Ectodermal cell (in vitro differentiated cells): ENCODE results near the gene MTMR10. TPM values are rescaled to one million over a fixed set of nuclear protein-coding genes. Genes with fewer than 3 reads are reported as not detected.

Experiments
- H3K27ac ChIP-seq: 2 replicates; pipeline ENCODE4 v1.7.0; 2013; ENCODE audit warnings: mild to moderate bottlenecking, low read depth, low read length; ENCODE audit not compliant: insufficient read depth, poor library complexity, severe bottlenecking
- H3K27me3 ChIP-seq: 2 replicates; pipeline ENCODE4 v1.7.0; 2013; ENCODE audit warnings: mild to moderate bottlenecking, low read length; ENCODE audit not compliant: insufficient read depth, control insufficient read depth, poor library complexity, severe bottlenecking
- H3K36me3 ChIP-seq: one replicate; pipeline ENCODE4 v1.7.0; 2013; ENCODE audit warnings: low read length; ENCODE audit not compliant: control insufficient read depth, insufficient read depth
- H3K4me1 ChIP-seq: one replicate; pipeline ENCODE4 v1.7.0; 2013; ENCODE audit warnings: low read length; ENCODE audit not compliant: control insufficient read depth, insufficient read depth
- H3K4me3 ChIP-seq: 2 replicates; pipeline ENCODE4 v1.7.0; 2013; ENCODE audit warnings: low read depth, low read length, control low read depth; ENCODE audit not compliant: insufficient read depth
- H3K9me3 ChIP-seq: 2 replicates; pipeline ENCODE4 v1.7.0; 2013; ENCODE audit warnings: mild to moderate bottlenecking, low read length, moderate library complexity; ENCODE audit not compliant: control insufficient read depth
- WGBS, 2 experiments: methylation state at CpG; one replicate each; pipeline ENCODE4 v1.1.7; 2013; ENCODE audit warnings: missing lambda C conversion rate in 2 of 2; 5-methylcytosine and 5-hydroxymethylcytosine counted together
- polyA plus RNA-seq, 4 experiments: library from polyadenylated mRNA; stranded (reverse); fragments of 50-300 nt; gene quantifications; one replicate each; pipeline ENCODE4 v1.2.3, GENCODE V29; 2013

The MTMR10 gene, protein sequence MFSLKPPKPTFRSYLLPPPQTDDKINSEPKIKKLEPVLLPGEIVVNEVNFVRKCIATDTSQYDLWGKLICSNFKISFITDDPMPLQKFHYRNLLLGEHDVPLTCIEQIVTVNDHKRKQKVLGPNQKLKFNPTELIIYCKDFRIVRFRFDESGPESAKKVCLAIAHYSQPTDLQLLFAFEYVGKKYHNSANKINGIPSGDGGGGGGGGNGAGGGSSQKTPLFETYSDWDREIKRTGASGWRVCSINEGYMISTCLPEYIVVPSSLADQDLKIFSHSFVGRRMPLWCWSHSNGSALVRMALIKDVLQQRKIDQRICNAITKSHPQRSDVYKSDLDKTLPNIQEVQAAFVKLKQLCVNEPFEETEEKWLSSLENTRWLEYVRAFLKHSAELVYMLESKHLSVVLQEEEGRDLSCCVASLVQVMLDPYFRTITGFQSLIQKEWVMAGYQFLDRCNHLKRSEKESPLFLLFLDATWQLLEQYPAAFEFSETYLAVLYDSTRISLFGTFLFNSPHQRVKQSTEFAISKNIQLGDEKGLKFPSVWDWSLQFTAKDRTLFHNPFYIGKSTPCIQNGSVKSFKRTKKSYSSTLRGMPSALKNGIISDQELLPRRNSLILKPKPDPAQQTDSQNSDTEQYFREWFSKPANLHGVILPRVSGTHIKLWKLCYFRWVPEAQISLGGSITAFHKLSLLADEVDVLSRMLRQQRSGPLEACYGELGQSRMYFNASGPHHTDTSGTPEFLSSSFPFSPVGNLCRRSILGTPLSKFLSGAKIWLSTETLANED
- 13.0 TPM for polyA plus RNA-seq (2013, experiment 1 of 4)
- 15.0 TPM for polyA plus RNA-seq (2013, experiment 2 of 4)
- polyA plus RNA-seq (2013, experiment 3 of 4), result 9.9 TPM
- polyA plus RNA-seq (2013, experiment 4 of 4), result 13.1 TPM

DNA sequence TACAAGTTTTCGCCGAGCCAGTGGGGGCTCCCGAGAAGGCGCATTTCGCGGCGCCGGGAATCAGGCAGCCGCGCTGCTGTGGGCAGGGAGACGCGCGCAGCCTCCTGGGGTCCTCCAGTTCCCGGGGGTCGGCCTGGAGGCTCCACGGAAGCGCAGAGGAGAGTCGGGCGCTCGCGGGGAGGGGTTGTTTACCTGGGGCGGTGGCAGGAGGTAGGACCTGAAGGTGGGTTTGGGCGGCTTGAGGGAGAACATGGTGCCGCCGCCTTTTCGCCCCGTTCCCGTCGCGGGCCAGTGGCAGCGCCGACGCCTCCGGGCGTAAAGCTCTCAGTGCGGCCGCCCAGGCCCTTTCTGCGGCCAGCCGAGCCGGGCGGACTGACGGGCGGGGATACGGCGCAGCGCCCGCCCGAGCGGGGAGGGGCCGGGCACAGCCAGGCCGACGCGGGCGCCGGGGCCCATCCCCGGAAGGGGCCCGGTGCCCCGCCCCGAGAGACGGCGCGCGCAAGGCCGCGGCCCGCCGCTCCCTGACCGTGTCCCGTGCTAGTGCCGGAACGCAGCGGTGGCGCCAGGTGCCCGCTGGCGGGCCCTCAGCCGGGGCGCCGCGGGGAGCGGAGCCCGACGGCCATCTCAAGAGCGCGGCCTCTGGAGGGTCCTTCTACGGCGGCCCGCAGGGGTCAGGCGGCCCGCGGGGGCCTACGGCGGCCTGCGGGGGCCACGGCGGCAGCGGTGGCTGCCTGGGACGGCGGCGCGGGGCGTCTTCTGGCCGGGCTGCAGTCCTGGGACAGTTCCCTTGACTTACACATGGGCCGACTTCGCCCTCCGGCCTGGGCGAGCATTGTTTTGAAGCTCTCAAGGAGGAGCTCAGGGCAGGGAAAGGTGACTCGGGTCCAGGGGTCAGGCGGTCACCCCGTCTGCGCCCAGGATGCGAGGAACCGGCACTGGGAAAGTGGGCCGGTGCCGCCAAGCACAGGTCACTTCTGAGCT lies at the start of gene MTMR10:
TSS of gene MTMR10 (minus strand) at position 374 of the 981 bp plus-strand sequence. CDS start at position 252, 122 bp downstream.
- Histone ChIP-seq H3K27me3 (no peaks in the 10 kb centered on the region), H3K9me3 (no peaks in the 10 kb centered on the region), H3K27ac (peak within 1 kb of the TSS; percentile 55), H3K36me3 (no peaks in the 10 kb centered on the region), H3K4me3 (peak within 1 kb of the TSS; percentile 65), H3K4me1 (no peaks in the 10 kb centered on the region)
- 1% methylated on average over 114 of the region's 114 CpGs for WGBS, 2 experiments

DNA sequence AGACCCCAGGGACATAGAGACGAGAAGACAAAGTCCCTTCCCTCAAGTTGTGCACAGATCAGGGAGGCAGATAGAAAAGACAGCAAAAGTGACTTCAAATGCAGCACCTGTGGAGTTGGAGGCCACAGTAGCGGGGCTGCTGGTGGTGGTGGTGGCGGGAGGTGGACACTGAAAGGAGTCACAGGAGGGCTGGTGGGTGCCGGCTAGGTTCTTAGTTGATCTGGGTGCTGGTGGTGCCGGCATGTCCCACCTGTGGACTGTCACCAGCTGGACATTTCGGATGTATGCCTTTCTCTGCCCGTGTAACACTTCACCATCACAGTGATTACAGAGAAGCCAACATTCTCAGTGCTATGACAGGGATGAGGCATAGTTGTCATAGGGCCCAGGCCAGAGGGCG lies 49.2 kb upstream of the MTMR10 start:
- Histone ChIP-seq H3K27me3 (no peaks in the 10 kb centered on the region), H3K36me3 (no peaks in the 10 kb centered on the region), H3K4me1 (peaks cover 3% of the 10 kb centered on the region), H3K4me3 (no peak overlapping the region), H3K27ac (no peak overlapping the region), H3K9me3 (no peaks in the 10 kb centered on the region)
- WGBS, 2 experiments, result 94 to 95% methylated on average over 8 of the region's 8 CpGs

DNA sequence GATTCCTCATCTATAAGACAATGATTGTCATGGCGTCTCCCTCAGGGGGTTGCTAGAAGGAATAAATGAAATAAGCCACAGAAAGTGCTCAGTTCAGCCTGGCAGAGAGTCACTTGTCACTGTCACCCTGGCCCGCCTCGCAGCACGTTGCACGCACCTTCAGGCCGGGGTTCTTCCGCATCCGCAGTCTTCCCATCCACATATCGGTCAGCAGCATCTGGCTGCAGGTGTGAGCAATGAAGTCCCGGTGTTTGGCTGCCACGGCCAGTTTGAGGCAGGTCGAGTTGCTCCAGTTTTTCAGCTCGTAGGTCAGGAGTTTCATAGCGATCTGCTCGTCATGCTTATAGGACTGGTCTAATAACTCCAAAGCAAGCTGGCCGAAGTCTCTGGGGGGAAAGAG lies 48.5 kb upstream of the MTMR10 start:
- H3K36me3 ChIP-seq, result no peaks in the 10 kb centered on the region
- 95 to 96% methylated on average over 16 of the region's 16 CpGs for WGBS, 2 experiments
- no peak overlapping the region for H3K4me3 ChIP-seq
- H3K9me3 ChIP-seq, result no peaks in the 10 kb centered on the region
- H3K4me1 ChIP-seq, result peaks cover 3% of the 10 kb centered on the region
- no peaks in the 10 kb centered on the region for H3K27me3 ChIP-seq
- no peak overlapping the region for H3K27ac ChIP-seq

DNA sequence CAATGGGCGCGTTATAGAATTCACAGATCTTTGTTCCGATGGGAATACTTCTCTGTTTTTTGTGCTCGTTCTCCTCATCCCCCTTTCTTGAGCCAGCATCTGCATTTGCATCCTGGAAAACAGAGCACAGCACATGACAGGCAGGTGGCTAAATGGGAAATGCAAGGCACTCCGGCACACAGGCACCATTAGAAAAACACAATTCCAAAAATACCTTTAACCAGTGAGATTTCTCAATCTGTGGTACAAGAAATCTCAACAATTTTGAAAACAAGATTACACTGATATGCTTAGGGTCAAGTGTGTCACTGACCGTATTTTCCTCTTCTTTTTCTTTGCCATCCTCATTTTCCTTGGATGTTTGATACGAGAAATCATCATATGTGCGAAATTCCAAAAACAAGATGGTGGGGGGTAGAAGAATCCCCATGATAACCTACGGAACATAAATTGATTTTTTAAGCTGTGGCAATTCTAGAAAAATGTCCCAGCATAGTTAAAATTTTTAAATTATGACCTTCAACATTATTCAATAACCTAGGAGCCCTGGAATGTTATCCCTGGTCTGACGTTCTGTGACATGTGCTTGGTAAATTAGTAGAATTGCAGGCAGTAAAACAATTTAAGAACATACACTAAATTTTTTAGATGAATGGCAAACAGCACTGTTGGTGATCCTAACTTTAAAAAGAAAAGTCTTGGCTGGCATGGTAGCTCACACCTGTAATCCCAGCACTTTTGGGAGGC lies 46.5 kb upstream of the MTMR10 start:
- Histone ChIP-seq H3K4me1 (peaks cover 3% of the 10 kb centered on the region), H3K27ac (no peak overlapping the region), H3K27me3 (no peaks in the 10 kb centered on the region), H3K9me3 (no peaks in the 10 kb centered on the region), H3K4me3 (no peak overlapping the region), H3K36me3 (no peaks in the 10 kb centered on the region)
- WGBS, 2 experiments, result 95 to 96% methylated on average over 9 to 10 of the region's 10 CpGs

DNA sequence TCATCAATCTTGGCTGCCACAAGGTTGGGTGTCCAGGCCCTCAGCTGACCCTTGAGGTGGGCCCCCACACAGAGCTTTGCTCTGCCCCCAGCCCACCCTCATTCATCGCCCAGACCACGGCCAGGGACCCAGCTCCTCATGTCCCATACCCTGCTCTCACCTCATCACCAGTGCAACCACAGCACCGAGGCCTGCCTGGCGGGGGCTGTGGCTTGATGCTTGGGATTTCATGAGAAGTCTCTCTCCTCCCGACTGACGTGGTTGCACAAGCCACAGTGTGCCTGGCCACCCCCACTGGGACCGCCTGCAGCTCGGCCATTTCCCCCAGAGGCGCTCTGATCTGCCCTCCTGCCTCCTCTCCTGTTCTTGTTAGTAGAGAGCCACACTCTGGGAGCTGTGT lies 45.4 kb upstream of the MTMR10 start:
- H3K27ac ChIP-seq, result no peak overlapping the region
- 84 to 87% methylated on average over 9 of the region's 9 CpGs for WGBS, 2 experiments
- H3K36me3 ChIP-seq, result no peaks in the 10 kb centered on the region
- no peaks in the 10 kb centered on the region for H3K9me3 ChIP-seq
- peaks cover 3% of the 10 kb centered on the region for H3K4me1 ChIP-seq
- H3K27me3 ChIP-seq, result no peaks in the 10 kb centered on the region
- no peak overlapping the region for H3K4me3 ChIP-seq

DNA sequence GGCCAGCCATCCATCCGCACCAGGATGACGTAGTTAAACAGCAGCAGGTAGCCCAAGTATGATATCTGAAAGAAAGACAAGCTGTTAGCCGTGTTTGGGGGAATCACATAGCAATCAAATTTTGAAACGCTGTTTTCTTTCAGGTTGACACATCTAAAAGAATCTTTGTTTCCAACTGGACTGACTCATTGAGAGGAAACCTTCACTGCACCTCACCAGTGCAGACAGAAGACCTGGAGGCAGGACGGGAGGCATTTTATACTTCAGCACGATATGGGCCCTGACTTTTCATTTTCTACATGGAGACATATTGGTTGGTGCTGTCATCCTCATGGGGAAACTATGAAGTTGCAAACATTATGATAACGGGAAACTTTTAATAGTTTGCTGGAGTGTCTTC lies 44.2 kb upstream of the MTMR10 start:
- 93 to 97% methylated on average over 7 of the region's 7 CpGs for WGBS, 2 experiments
- Histone ChIP-seq H3K27ac (no peak overlapping the region), H3K9me3 (no peaks in the 10 kb centered on the region), H3K4me1 (peaks cover 3% of the 10 kb centered on the region), H3K4me3 (no peak overlapping the region), H3K36me3 (no peaks in the 10 kb centered on the region), H3K27me3 (no peaks in the 10 kb centered on the region)

DNA sequence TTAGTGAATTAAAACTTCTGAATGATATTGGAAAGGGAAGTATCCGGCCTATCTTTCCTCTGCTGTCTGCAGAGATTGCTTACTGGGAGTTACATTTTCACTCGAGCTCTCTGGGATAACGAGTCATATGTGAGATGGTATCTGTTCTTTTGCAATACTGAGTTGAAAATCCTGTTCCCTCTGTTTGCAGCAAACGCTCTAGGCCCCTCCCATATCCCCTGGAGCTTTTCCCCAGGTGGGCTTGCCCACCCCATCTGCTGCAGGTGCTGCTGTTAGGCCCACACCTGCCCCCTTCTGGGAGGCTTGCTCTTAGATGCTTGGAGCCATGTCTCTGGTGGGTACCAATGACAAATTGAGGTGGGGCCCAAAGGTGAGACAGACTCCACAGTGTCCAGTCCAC lies 42.7 kb upstream of the MTMR10 start:
- Histone ChIP-seq H3K4me1 (peaks cover 3% of the 10 kb centered on the region), H3K27me3 (no peaks in the 10 kb centered on the region), H3K36me3 (no peaks in the 10 kb centered on the region), H3K9me3 (no peaks in the 10 kb centered on the region), H3K27ac (no peak overlapping the region), H3K4me3 (no peak overlapping the region)
- 77 to 86% methylated on average over 4 of the region's 4 CpGs for WGBS, 2 experiments

DNA sequence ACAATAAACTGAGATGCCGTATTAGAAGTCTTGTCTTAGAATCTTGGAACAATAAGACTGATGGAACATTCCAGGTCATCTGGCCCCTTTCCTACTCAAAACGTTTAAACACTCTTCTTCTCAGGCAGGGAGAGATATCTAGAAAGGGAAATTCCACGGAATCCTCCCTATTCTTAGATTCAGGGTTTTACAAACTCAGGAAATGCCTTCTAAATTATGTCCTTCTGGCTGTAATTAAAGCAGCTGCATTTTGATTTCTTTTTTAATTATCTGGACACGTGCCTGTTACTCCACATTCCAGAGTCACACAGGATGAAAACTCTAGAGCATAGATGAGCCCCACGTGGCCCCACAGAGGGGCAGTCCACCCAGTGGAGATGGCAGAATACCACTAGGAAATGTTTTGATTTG lies 41.5 kb upstream of the MTMR10 start:
- 90 to 91% methylated on average over 5 of the region's 5 CpGs for WGBS, 2 experiments
- H3K9me3 ChIP-seq, result no peaks in the 10 kb centered on the region
- H3K27me3 ChIP-seq, result no peaks in the 10 kb centered on the region
- no peak overlapping the region for H3K27ac ChIP-seq
- peaks cover 3% of the 10 kb centered on the region for H3K4me1 ChIP-seq
- H3K4me3 ChIP-seq, result no peak overlapping the region
- no peaks in the 10 kb centered on the region for H3K36me3 ChIP-seq

DNA sequence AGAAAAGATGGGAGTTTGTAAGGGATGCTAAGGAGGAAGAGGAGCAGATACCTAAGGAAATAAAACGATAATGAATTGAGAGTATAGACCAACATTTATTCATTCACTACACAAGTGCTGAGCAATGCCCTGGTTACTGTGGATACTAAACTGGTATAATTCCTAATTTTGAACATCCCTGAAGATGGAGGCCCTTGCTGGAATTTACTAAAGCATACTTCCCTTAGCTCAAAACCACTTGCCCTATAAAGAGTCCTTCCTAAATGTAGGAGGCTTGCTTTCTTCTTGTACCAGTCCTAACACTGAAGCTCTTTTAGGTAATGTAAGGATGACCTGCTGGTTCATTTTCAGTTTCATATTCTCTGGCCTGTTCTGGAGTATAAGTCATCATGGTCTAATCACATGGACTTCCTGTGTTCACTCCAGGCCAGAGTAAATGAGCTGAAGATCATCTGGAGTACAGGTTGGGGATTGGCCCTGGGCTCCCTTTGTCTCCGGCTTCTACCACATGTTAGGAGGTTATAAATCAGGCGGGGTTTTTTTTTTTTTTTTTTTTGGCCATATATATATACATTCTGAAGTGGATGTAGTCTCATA lies 40.1 kb upstream of the MTMR10 start:
- Histone ChIP-seq H3K4me3 (no peak overlapping the region), H3K9me3 (no peaks in the 10 kb centered on the region), H3K36me3 (no peaks in the 10 kb centered on the region), H3K27me3 (no peaks in the 10 kb centered on the region), H3K27ac (no peak overlapping the region), H3K4me1 (peaks cover 3% of the 10 kb centered on the region)
- WGBS, 2 experiments, result 100% methylated on average over 1 of the region's 3 CpGs
